OCI-LY1 (cell line): ENCODE measurements around the gene NLN.

ENCODE experiments used
- H2AFZ ChIP-seq: fragments of 200-600 bp; sonication (generic), shearing (Covaris generic); 2 replicates; pipeline ENCODE4 v1.6.0; 2014; ENCODE audit warnings: antibody characterized with exemption, mild to moderate bottlenecking, low read length
- H3F3A ChIP-seq: fragments of 200-600 bp; sonication (generic), shearing (Covaris generic); 2 replicates; pipeline ENCODE4 v1.6.0; 2014; ENCODE audit warnings: mild to moderate bottlenecking, antibody characterized with exemption, low read length, moderate library complexity; ENCODE audit not compliant: insufficient read depth
- H3K27ac ChIP-seq: fragments of 200-600 bp; sonication (generic); 2 replicates; pipeline ENCODE4 v1.5.1; 2014; ENCODE audit warnings: low read length, mixed run types, mild to moderate bottlenecking, low read depth; ENCODE audit not compliant: poor library complexity, severe bottlenecking
- H3K27me3 ChIP-seq: fragments of 200-600 bp; sonication (generic); 2 replicates; pipeline ENCODE4 v1.6.0; 2014; ENCODE audit warnings: antibody characterized with exemption, mild to moderate bottlenecking, low read length, moderate library complexity; ENCODE audit not compliant: insufficient read depth
- H3K36me3 ChIP-seq: fragments of 200-600 bp; sonication (generic); 2 replicates; pipeline ENCODE4 v1.6.1; 2014; ENCODE audit warnings: mild to moderate bottlenecking, antibody characterized with exemption, low read length, moderate library complexity, mixed read lengths; ENCODE audit not compliant: insufficient read depth
- H3K4me1 ChIP-seq: fragments of 200-600 bp; sonication (generic); 2 replicates; pipeline ENCODE4 v1.5.1; 2014; ENCODE audit warnings: mild to moderate bottlenecking, low read length, moderate library complexity; ENCODE audit not compliant: insufficient read depth, severe bottlenecking
- H3K4me2 ChIP-seq: fragments of 200-600 bp; sonication (generic), shearing (Covaris generic); 2 replicates; pipeline ENCODE4 v1.6.1; 2014; ENCODE audit warnings: low read length
- H3K4me3 ChIP-seq: fragments of 200-600 bp; sonication (generic); 2 replicates; pipeline ENCODE4 v1.5.1; 2014; ENCODE audit warnings: low read length, low read depth, mild to moderate bottlenecking, mixed read lengths; ENCODE audit not compliant: poor library complexity, severe bottlenecking
- H3K79me2 ChIP-seq: fragments of 200-600 bp; shearing (Covaris generic); 2 replicates; pipeline ENCODE4 v1.6.1; 2016; ENCODE audit warnings: mixed run types, low read length, mixed read lengths; ENCODE audit not compliant: insufficient read depth
- H3K9ac ChIP-seq: fragments of 200-600 bp; sonication (generic), shearing (Covaris generic); 2 replicates; pipeline ENCODE4 v1.6.1; 2014; ENCODE audit warnings: mild to moderate bottlenecking, low read length, mixed read lengths
- H3K9me2 ChIP-seq: fragments of 200-600 bp; sonication (generic), shearing (Covaris generic); 2 replicates; pipeline ENCODE4 v1.6.1; 2014; ENCODE audit warnings: low read depth, mild to moderate bottlenecking, low read length, mixed read lengths
- H3K9me3 ChIP-seq: fragments of 200-600 bp; shearing (Covaris generic); 2 replicates; pipeline ENCODE4 v1.6.1; 2014; ENCODE audit warnings: low read length, mixed read lengths
- H4K20me1 ChIP-seq: fragments of 200-600 bp; sonication (generic), shearing (Covaris generic); 2 replicates; pipeline ENCODE4 v1.6.0; 2016; ENCODE audit warnings: mild to moderate bottlenecking, low read length; ENCODE audit not compliant: insufficient read depth
- CTCF ChIP-seq: fragments of 200-600 bp; sonication (generic), shearing (Covaris generic); IDR thresholded peaks from 2 replicates; pipeline ENCODE4 v1.5.1; 2017; ENCODE audit warnings: mild to moderate bottlenecking, antibody characterized with exemption, low read length, moderate library complexity, mixed read lengths
- EZH2 ChIP-seq: fragments of 200-600 bp; sonication (generic), shearing (Covaris generic); IDR thresholded peaks from 2 replicates; pipeline ENCODE4 v1.8.0; 2017; ENCODE audit warnings: borderline replicate concordance, mixed run types, mild to moderate bottlenecking, antibody characterized with exemption, low read length, moderate library complexity, mixed read lengths

Gene NLN

GRCh38 chr5:65797481-65797880, 75.5 kb downstream of the NLN start:
- Histone ChIP-seq H3K4me2 (no peak overlapping the region), H3K9ac (no peak overlapping the region), H4K20me1 (no peaks in the 10 kb centered on the region), H3K9me2 (no peaks in the 10 kb centered on the region), H3K9me3 (peaks cover 2% of the 10 kb centered on the region; the same call in 1 of the 2 replicates), H3F3A (no peaks in the 10 kb centered on the region), H3K36me3 (peaks cover 16% of the 10 kb centered on the region), H3K4me3 (no peak overlapping the region), H3K79me2 (no peaks in the 10 kb centered on the region), H3K27me3 (no peaks in the 10 kb centered on the region), H3K4me1 (no peaks in the 10 kb centered on the region), H3K27ac (no peak overlapping the region), H2AFZ (no peak overlapping the region)
- no peak for TF ChIP-seq EZH2
- TF ChIP-seq CTCF: no peak

- no peak overlapping the region for H2AFZ ChIP-seq
- H3K4me3 ChIP-seq: no peak overlapping the region
- peaks cover 6% of the 10 kb centered on the region for H3K9me3 ChIP-seq
- no peaks in the 10 kb centered on the region for H3K79me2 ChIP-seq
- no peaks in the 10 kb centered on the region for H3K9me2 ChIP-seq
- H3K4me2 ChIP-seq: no peak overlapping the region
- no peak overlapping the region for H3K27ac ChIP-seq
- H3K36me3 ChIP-seq: peaks cover 33% of the 10 kb centered on the region
- no peaks in the 10 kb centered on the region for H3K27me3 ChIP-seq
- H3K9ac ChIP-seq: no peak overlapping the region
- H4K20me1 ChIP-seq: no peaks in the 10 kb centered on the region
- H3K4me1 ChIP-seq: no peaks in the 10 kb centered on the region
- no peaks in the 10 kb centered on the region for H3F3A ChIP-seq
- TF ChIP-seq EZH2 (no peak), CTCF (no peak)
Measured at GRCh38 chr5:65799857-65800256, 77.9 kb downstream of the NLN start.

- Histone ChIP-seq H4K20me1 (no peaks in the 10 kb centered on the region), H3K79me2 (no peaks in the 10 kb centered on the region), H3K4me1 (no peaks in the 10 kb centered on the region), H3K36me3 (peaks cover 33% of the 10 kb centered on the region), H3K9me2 (no peaks in the 10 kb centered on the region), H3K9ac (no peak overlapping the region), H3F3A (no peaks in the 10 kb centered on the region), H3K27me3 (no peaks in the 10 kb centered on the region), H3K27ac (no peak overlapping the region), H3K4me2 (no peak overlapping the region), H2AFZ (no peak overlapping the region), H3K9me3 (peaks cover 6% of the 10 kb centered on the region), H3K4me3 (no peak overlapping the region)
- TF ChIP-seq EZH2 (no peak), CTCF (no peak)
Measured at GRCh38 chr5:65800775-65801174, 78.8 kb downstream of the NLN start.
